Calu3 (cell line): ENCODE results near the gene CCIN. TPM values are rescaled to one million over a fixed set of nuclear protein-coding genes. Genes with fewer than 3 reads are reported as not detected.
"Not testable (repeated sequence)": the region's sequence is repeated elsewhere in the genome, so short reads cannot be mapped to it uniquely, and the experiment has no call there.

Experiments used
- BruUV-seq: library from RNA; stranded (reverse); fragments of 400-500 nt; replicated peaks from 2 replicates; lab custom pipeline; 2021; lab: Mats Ljungman, UMichigan
- CTCF ChIA-PET: fragments of 300-600 bp; sonication (Branson Sonifier 250); formaldehyde crosslinking; loops from one replicate; lab custom pipeline; 2022; ENCODE audit warnings: antibody characterized with exemption; lab: Charles Lee
- DNase-seq: peaks from one replicate; pipeline ENCODE4 v3.0.0; 2022
- H3K27ac Mint-ChIP-seq: one replicate; pipeline ENCODE4 v1.8.0; 2022; ENCODE audit warnings: mixed read lengths; ENCODE audit not compliant: unreplicated experiment
- H3K27me3 Mint-ChIP-seq: one replicate; pipeline ENCODE4 v1.8.0; 2022; ENCODE audit warnings: mixed read lengths; ENCODE audit not compliant: unreplicated experiment
- H3K36me3 Mint-ChIP-seq: one replicate; pipeline ENCODE4 v1.8.0; 2022; ENCODE audit warnings: mild to moderate bottlenecking, moderate library complexity, mixed read lengths; ENCODE audit not compliant: insufficient read depth, unreplicated experiment
- H3K4me1 Mint-ChIP-seq: one replicate; pipeline ENCODE4 v1.8.0; 2022; ENCODE audit warnings: mild to moderate bottlenecking, low read depth, mixed read lengths; ENCODE audit not compliant: unreplicated experiment
- H3K4me3 Mint-ChIP-seq: one replicate; pipeline ENCODE4 v1.8.0; 2022; ENCODE audit warnings: mild to moderate bottlenecking, low read depth, moderate library complexity, mixed read lengths; ENCODE audit not compliant: unreplicated experiment
- H3K9me3 Mint-ChIP-seq: one replicate; pipeline ENCODE4 v1.8.0; 2022; ENCODE audit warnings: low read depth, mixed read lengths; ENCODE audit not compliant: unreplicated experiment
- CTCF ChIP-seq: fragments of 200-600 bp; IDR thresholded peaks from one replicate; pipeline ENCODE4 v1.8.0; 2022; ENCODE audit warnings: antibody characterized with exemption; ENCODE audit not compliant: unreplicated experiment
- intact Hi-C: fragments of 100-400 bp; cut with micrococcal nuclease; formaldehyde crosslinking; loops from one replicate; pipeline ENCODE4 v1.10.0; 2022; ENCODE audit not compliant: unreplicated experiment
- total RNA-seq: library from RNA; stranded (reverse); gene quantifications from 2 replicates; pipeline ENCODE4 v1.2.3, GENCODE V29; 2022

The CCIN gene
- total RNA-seq, 1 experiment from 2014 or later, result not detected

- no TSS peak for BruUV-seq
- no peak overlapping the region for H3K4me3 Mint-ChIP-seq
- no peaks in the 10 kb centered on the region for H3K27me3 Mint-ChIP-seq
- DNase-seq, result no peak
- H3K27ac Mint-ChIP-seq, result no peak overlapping the region
- H3K36me3 Mint-ChIP-seq, result no peaks in the 10 kb centered on the region
- no peaks in the 10 kb centered on the region for H3K4me1 Mint-ChIP-seq
- TF ChIP-seq CTCF, result no peak
- intact Hi-C loops, result no loop called here
- no peaks in the 10 kb centered on the region for H3K9me3 Mint-ChIP-seq
- CTCF ChIA-PET, result no interaction called here
These were observed 1.3 kb downstream of the CCIN start for GRCh38 chr9:36170531-36170930.

GRCh38 chr9:36173861-36174260 is 4.7 kb downstream of the CCIN start:
- no peak overlapping the region for H3K4me3 Mint-ChIP-seq

GRCh38 chr9:36174271-36174670 is 5.1 kb downstream of the CCIN start:
- BruUV-seq, result no TSS peak
- CTCF ChIA-PET, result no interaction called here
- no peak overlapping the region for H3K27ac Mint-ChIP-seq

More at GRCh38 chr9:36173861-36174260, 4.7 kb downstream of the CCIN start:
- TF ChIP-seq CTCF, result no peak
- H3K36me3 Mint-ChIP-seq, result no peaks in the 10 kb centered on the region
- CTCF ChIA-PET, result no interaction called here
- H3K27ac Mint-ChIP-seq, result no peak overlapping the region
- H3K4me1 Mint-ChIP-seq, result no peaks in the 10 kb centered on the region
- no peak for DNase-seq
- intact Hi-C loops, result no loop called here
- H3K27me3 Mint-ChIP-seq, result no peaks in the 10 kb centered on the region
- H3K9me3 Mint-ChIP-seq, result no peaks in the 10 kb centered on the region
- BruUV-seq, result no TSS peak

GRCh38 chr9:36174731-36175130 is 5.5 kb downstream of the CCIN start:
- no peak overlapping the region for H3K4me3 Mint-ChIP-seq
- no peak for TF ChIP-seq CTCF
- H3K4me1 Mint-ChIP-seq, result no peaks in the 10 kb centered on the region
- no peaks in the 10 kb centered on the region for H3K27me3 Mint-ChIP-seq
- H3K36me3 Mint-ChIP-seq, result no peaks in the 10 kb centered on the region
- no peaks in the 10 kb centered on the region for H3K9me3 Mint-ChIP-seq
- no peak overlapping the region for H3K27ac Mint-ChIP-seq
- no peak for DNase-seq
- no TSS peak for BruUV-seq
- CTCF ChIA-PET, result no interaction called here
- intact Hi-C loops, result no loop called here

More at GRCh38 chr9:36174271-36174670, 5.1 kb downstream of the CCIN start:
- Mint-ChIP-seq H3K4me3 (no peak overlapping the region), H3K27me3 (no peaks in the 10 kb centered on the region), H3K36me3 (no peaks in the 10 kb centered on the region), H3K9me3 (no peaks in the 10 kb centered on the region), H3K4me1 (no peaks in the 10 kb centered on the region)
- DNase-seq, result no peak
- no peak for TF ChIP-seq CTCF
- intact Hi-C loops, result no loop called here

- H3K4me3 Mint-ChIP-seq, DNase-seq, H3K36me3 Mint-ChIP-seq, H3K4me1 Mint-ChIP-seq, H3K27ac Mint-ChIP-seq, BruUV-seq, CTCF ChIA-PET, H3K27me3 Mint-ChIP-seq, H3K9me3 Mint-ChIP-seq, intact Hi-C loops: not testable (repeated sequence)
These were observed 6.0 kb downstream of the CCIN start for GRCh38 chr9:36175209-36175608.

- H3K27me3 Mint-ChIP-seq, H3K4me3 Mint-ChIP-seq, DNase-seq, H3K9me3 Mint-ChIP-seq, H3K36me3 Mint-ChIP-seq, intact Hi-C loops, CTCF ChIA-PET, H3K4me1 Mint-ChIP-seq, H3K27ac Mint-ChIP-seq, BruUV-seq: not testable (repeated sequence)
These were observed 7.3 kb downstream of the CCIN start for GRCh38 chr9:36176496-36176895.
